Epithelial cell of esophagus (primary cell): ENCODE results near the gene PARD3.

Experiments
- DNase-seq: peaks from one replicate; pipeline ENCODE4 v3.0.0; 2010; ENCODE audit warnings: low read depth
- H3K4me3 ChIP-seq: 2 replicates; pipeline ENCODE4 v1.5.1; 2011; ENCODE audit warnings: mild to moderate bottlenecking, low read length, control low read depth
- TF ChIP-seq, protein P1 (sequence below): IDR thresholded peaks from 2 replicates; pipeline ENCODE4 v1.5.1; 2011; ENCODE audit warnings: low read depth, mild to moderate bottlenecking, low read length, control low read depth, inconsistent platforms; ENCODE audit not compliant: insufficient read depth; ENCODE audit errors: missing control alignments

PARD3 gene

DNA sequence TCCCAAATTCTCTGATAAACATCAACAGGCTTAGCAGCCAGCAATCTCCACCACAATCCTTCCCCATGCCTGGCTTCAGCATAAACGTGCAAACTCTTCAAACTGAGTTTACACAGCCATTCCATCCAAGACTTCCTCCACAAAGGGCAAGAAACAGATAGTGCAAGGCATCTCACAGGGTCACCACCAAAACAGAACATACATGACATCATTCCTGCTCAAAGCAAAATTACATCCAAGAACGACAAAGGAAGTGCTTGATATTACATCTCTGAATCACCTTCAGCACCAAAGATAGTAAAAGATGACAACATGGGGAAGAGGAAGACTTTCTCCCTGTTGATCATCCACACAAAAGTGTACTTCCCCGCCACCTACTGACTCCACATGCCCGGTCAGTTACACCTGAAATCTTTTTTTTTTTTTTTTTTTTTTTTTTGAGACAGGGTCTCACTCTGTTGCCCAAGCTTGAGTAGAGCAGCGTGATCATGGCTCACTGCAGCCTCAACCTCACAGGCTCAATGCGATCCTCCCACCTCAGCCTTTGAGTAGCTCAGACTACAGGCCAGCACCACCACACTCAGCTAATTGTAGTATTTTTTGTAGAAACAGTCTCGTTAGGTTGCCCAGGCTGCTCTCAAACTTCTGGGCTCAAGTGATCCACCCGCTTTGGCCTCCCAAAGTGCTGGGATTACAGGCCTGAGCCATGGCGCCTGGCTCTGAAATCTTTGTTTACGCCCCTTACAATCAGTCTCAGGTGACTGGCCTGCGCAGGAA is 127.5 kb downstream of the PARD3 start:
- TF ChIP-seq, protein P1, sequence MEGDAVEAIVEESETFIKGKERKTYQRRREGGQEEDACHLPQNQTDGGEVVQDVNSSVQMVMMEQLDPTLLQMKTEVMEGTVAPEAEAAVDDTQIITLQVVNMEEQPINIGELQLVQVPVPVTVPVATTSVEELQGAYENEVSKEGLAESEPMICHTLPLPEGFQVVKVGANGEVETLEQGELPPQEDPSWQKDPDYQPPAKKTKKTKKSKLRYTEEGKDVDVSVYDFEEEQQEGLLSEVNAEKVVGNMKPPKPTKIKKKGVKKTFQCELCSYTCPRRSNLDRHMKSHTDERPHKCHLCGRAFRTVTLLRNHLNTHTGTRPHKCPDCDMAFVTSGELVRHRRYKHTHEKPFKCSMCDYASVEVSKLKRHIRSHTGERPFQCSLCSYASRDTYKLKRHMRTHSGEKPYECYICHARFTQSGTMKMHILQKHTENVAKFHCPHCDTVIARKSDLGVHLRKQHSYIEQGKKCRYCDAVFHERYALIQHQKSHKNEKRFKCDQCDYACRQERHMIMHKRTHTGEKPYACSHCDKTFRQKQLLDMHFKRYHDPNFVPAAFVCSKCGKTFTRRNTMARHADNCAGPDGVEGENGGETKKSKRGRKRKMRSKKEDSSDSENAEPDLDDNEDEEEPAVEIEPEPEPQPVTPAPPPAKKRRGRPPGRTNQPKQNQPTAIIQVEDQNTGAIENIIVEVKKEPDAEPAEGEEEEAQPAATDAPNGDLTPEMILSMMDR = no peak
- H3K4me3 ChIP-seq = no peak overlapping the region
- peak; percentile 43 for DNase-seq

DNA sequence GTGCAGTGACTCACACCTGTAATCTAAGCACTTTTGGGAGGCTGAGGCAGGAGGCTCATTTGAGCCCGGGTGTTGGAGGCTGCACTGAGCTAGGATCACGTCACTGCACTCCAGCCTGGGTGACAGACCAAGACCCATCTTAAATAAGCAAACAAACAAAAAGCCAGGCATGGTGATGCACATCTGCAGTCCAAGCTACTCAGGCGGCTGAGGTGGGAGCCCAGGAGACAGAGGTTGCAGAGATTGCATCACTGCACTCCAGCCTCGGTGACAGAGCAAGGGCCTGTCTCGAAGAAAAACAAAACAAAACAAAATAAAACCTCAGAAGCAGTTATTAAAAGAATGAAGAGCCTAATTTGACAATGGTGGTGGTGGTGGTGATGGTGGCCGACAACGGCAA is 132.5 kb downstream of the PARD3 start:
- DNase-seq = no peak
- TF ChIP-seq, protein P1 = no peak
- no peak overlapping the region for H3K4me3 ChIP-seq

DNA sequence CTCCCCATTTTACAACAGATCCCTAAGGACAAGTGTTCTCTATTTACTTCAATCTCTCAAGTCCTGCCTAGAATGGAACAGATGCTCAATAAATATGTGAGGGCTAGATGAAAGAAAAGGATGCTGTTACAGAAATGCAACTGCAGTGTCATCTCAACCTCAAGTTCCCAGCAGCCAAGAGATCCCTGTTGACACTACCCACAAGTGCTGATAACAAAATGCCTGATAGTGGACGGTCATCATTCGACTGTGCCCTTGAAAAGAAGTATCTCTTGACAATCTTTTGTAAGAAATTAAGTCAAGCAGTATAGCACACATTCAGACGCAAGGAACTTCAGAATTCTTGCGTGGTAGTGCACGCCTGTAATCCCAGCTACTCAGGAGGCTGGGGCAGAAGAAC is 133.2 kb downstream of the PARD3 start:
- no peak overlapping the region for H3K4me3 ChIP-seq
- TF ChIP-seq, protein P1 = no peak
- DNase-seq = no peak

DNA sequence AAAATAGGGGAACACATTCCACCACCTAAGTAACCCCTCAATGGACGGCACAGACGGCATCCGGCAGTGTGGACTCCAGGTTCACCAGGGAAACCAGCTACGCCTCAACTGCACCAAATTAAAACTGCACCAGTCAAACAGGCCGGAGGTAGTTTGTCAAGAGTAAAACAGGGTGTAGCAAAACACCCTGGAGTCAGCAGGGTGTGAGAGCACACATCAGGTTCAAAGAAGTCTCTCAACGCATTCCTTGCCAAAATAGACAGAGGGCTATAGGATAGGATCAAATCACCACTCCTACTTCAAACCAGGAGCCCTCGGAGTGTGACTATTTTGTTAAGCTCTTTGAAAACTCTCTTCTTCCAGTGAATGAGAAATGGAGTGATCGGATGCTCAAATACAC is 135.9 kb downstream of the PARD3 start:
- TF ChIP-seq, protein P1 = no peak
- H3K4me3 ChIP-seq = no peak overlapping the region
- peak; percentile 23 for DNase-seq

DNA sequence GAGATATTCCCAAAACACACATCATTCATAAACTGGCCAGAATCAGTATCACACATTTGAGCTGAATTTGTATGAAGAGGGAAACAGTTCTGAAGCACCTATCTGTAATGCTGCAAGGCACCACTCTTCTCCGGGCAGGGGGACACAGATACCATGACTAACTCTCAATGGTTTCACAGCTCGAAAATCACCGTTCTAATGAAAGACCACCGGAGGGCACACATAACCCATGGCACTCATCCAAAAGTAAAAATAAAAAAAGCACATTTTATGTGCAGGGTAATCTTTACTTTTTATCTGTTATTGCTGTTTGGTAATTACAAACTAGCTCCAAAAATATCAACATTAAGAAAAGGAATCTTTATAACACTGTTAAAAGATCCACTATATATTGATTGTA is 137.5 kb downstream of the PARD3 start:
- DNase-seq = no peak
- TF ChIP-seq, protein P1 = no peak
- no peak overlapping the region for H3K4me3 ChIP-seq

DNA sequence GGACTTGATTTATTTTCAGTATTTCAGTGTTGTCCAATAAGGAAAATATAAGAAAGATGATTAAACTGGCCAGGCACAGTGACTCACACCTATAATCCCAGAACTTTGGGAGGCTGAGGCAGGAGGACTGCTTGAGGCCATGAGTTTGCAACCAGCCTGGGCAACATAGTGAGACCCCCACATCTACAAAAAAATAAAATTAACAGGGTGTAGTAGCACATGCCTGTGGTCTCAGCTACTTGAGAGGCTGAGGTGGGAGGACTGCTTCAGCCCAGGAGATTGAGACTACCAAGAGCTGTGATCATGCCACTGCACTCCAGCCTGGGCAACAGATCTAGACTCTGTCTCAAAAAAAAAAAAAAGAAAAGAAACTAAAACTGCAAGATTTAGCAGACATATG is 138.0 kb downstream of the PARD3 start:
- H3K4me3 ChIP-seq = no peak overlapping the region
- TF ChIP-seq, protein P1 = no peak

DNA sequence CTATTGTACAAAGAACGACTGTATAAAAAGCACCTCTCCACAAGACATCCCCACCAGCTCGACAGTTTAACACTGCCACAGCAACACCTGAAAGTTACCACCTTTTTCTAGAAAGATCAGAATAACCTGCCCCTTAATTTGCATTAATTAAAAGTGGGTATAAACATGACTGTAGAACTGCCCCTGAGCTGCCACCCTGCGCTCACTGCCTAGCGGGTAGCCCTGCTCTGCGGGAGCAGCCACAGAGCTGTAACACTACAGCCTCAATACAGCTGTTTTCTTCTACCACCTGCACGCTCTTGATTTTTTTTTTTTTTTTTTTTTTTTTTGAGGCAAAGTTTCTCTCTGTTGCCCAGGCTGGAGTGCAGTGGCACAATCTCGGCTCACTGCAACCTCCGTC is 140.9 kb downstream of the PARD3 start:
- H3K4me3 ChIP-seq = no peak overlapping the region
- TF ChIP-seq, protein P1 = no peak
- no peak for DNase-seq

More for the DNA sequence above, 138.0 kb downstream of the PARD3 start:
- no peak for DNase-seq
